Tibial nerve (tissue), 4 donors: Measurements from ENCODE around the gene CHAC2. TPM values are rescaled to one million over a fixed set of nuclear protein-coding genes. Genes with fewer than 3 reads are reported as not detected.
A peak's percentile ranks its signal among the peaks of the same experiment; 100 is the strongest.

Experiments used
- DNase-seq, 2 donors: peaks; one replicate each; pipeline ENCODE4 v3.0.0-alpha.2; 2019; ENCODE audit warnings: low spot score in 2 of 2
- H3K27ac ChIP-seq, 4 donors: fragments of 200-600 bp; sonication (generic) in 3 of 4; one replicate each; pipeline ENCODE4 v1.5.1; 2017 to 2019; ENCODE audit warnings: mild to moderate bottlenecking in 1 of 4
- H3K27me3 ChIP-seq, 2 donors: fragments of 200-600 bp; sonication (generic) in 1 of 2; one replicate each; pipeline versions ENCODE4 v1.5.1 to v1.6.0; 2017 to 2019
- H3K36me3 ChIP-seq, 3 donors: fragments of 200-600 bp; sonication (generic); one replicate each; pipeline ENCODE4 v1.5.1; 2018 to 2019
- H3K4me1 ChIP-seq, 4 donors: fragments of 200-600 bp; sonication (generic) in 3 of 4; one replicate each; pipeline ENCODE4 v1.5.1; 2017 to 2019
- H3K4me3 ChIP-seq, 4 donors: fragments of 200-600 bp; sonication (generic) in 3 of 4; one replicate each; pipeline ENCODE4 v1.5.1; 2017 to 2019; ENCODE audit warnings: mild to moderate bottlenecking in 1 of 4, moderate library complexity in 1 of 4
- H3K9me3 ChIP-seq, 4 donors: fragments of 200-600 bp; sonication (generic) in 3 of 4; one replicate each; pipeline ENCODE4 v1.5.1; 2017 to 2019
- CTCF ChIP-seq, 5 experiments: fragments of 200-600 bp in 3 of 5; fragments of 450-650 bp in 2 of 5; sonication (generic) in 3 of 5; IDR thresholded peaks; one replicate each; pipeline ENCODE4 v1.5.1; 2016 to 2019; ENCODE audit warnings: antibody characterized with exemption in 5 of 5, mild to moderate bottlenecking in 3 of 5, moderate library complexity in 2 of 5
- EP300 ChIP-seq, 2 donors: sonication (generic); formaldehyde crosslinking; IDR thresholded peaks; one replicate each; pipeline ENCODE4 v1.6.1; 2017; ENCODE audit warnings: antibody characterized with exemption in 2 of 2, mild to moderate bottlenecking in 1 of 2
- POLR2A ChIP-seq, 2 donors: fragments of 450-650 bp; IDR thresholded peaks; one replicate each; pipeline ENCODE4 v1.6.1; 2017; ENCODE audit warnings: antibody characterized with exemption in 2 of 2, mild to moderate bottlenecking in 2 of 2, moderate library complexity in 2 of 2
- WGBS, 2 donors: methylation state at CpG; one replicate each; pipeline ENCODE4 v1.1.5; 2018; 5-methylcytosine and 5-hydroxymethylcytosine counted together
- total RNA-seq, 4 donors: library from RNA; depleted of rRNA; stranded (reverse); fragments of >200 nt; gene quantifications; one replicate each; pipeline ENCODE4 v1.1.0, GENCODE V29; 2016

The CHAC2 gene
- total RNA-seq, 4 donors from 2014 or later, result 1.1 to 4.8 (median 1.8) TPM

- H3K4me1 ChIP-seq, result peaks cover 0 to 21% (median 4%) of the 10 kb centered on the region in 4 donors
- DNase-seq, result no peak
- no peaks in the 10 kb centered on the region for H3K27me3 ChIP-seq
- H3K36me3 ChIP-seq, result peaks cover 0 to 5% (median 0%) of the 10 kb centered on the region in 3 donors
- no peaks in the 10 kb centered on the region for H3K9me3 ChIP-seq
- TF ChIP-seq CTCF (IDR thresholded peaks at IDR 0.05) (no peak), POLR2A (IDR thresholded peaks at IDR 0.05) (no peak), EP300 (IDR thresholded peaks at IDR 0.05) (no peak)
- no peak overlapping the region for H3K27ac ChIP-seq
- no peak overlapping the region for H3K4me3 ChIP-seq
- WGBS, 2 donors, result 96% methylated on average over 5 of the region's 5 CpGs
Observed at GRCh38 chr2:53737091-53737490, 30.5 kb upstream of the CHAC2 start.

- Histone ChIP-seq H3K27ac (no peak overlapping the region), H3K36me3 (peaks cover 0 to 9% (median 0%) of the 10 kb centered on the region in 3 donors), H3K4me3 (no peak overlapping the region), H3K27me3 (no peaks in the 10 kb centered on the region), H3K4me1 (peaks cover 0 to 21% (median 4%) of the 10 kb centered on the region in 4 donors), H3K9me3 (no peaks in the 10 kb centered on the region)
- 77 to 87% methylated on average over 1 of the region's 1 CpG for WGBS, 2 donors
- TF ChIP-seq EP300 (IDR thresholded peaks at IDR 0.05), result no peak
- TF ChIP-seq CTCF (IDR thresholded peaks at IDR 0.05), result no peak
- no peak for TF ChIP-seq POLR2A (IDR thresholded peaks at IDR 0.05)
- DNase-seq, result no peak
Observed at GRCh38 chr2:53739032-53739431, 28.6 kb upstream of the CHAC2 start.

DNA sequence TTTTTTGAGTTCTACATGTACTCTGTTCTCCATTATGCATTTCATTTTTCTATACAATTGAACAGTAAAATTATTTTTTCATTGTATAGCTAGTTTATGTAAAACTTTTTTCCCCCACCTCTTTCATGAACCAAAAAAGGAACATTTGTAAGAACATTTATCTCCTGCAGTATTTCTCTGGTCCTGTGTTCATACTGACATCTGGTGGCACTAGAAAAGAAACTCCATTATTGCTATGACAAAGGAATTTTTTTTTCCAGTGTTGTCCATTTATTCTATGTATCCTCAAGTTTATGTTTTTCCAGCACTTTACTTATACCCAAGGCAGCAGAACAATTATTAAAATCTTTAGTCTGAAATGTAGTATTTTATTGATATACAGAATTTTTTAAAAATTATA, 27.4 kb upstream of the CHAC2 start:
- Histone ChIP-seq H3K9me3 (no peaks in the 10 kb centered on the region), H3K36me3 (peaks cover 0 to 9% (median 0%) of the 10 kb centered on the region in 3 donors), H3K27me3 (no peaks in the 10 kb centered on the region), H3K4me1 (peaks cover 0 to 21% (median 4%) of the 10 kb centered on the region in 4 donors), H3K4me3 (no peak overlapping the region), H3K27ac (no peak overlapping the region)
- DNase-seq, result no peak
- TF ChIP-seq POLR2A (IDR thresholded peaks at IDR 0.05), result no peak
- TF ChIP-seq EP300 (IDR thresholded peaks at IDR 0.05), result no peak
- TF ChIP-seq CTCF (IDR thresholded peaks at IDR 0.05), result peak in 1 of 5 experiments; percentile 4

DNA sequence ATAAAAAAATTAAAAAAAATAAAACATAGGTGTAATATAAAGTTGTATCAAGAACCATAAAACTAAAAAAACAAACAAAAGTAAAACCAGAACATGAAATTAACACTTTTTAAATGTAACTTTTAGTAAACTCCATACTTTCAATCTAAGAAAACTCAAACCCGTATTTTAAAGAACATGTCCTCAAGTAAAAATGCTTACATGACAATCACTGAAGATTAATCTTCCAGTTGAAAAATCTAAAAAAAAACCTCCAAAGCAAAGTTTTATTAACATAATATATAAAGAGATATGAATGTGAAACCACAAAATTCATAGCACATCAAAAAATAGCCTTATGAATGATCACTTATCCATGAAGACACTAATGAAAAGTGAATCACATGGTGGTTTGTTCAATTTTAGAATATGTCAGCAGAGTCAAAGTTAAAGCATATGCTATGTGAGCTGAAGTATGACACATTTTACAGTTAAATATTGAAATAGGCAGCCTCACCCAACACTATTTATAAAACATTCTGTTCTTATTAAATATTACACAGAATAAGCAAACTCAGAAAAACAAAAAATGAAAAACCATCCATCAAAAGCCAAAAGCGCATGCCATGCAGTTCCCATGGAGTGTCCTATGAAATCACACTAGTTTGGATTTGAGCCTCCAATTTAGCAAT, 23.1 kb upstream of the CHAC2 start:
- H3K27ac ChIP-seq, result no peak overlapping the region
- WGBS, 2 donors, result 91 to 94% methylated on average over 2 of the region's 2 CpGs
- no peak overlapping the region for H3K4me3 ChIP-seq
- no peaks in the 10 kb centered on the region for H3K9me3 ChIP-seq
- H3K36me3 ChIP-seq, result peaks cover 0 to 43% (median 2%) of the 10 kb centered on the region in 3 donors
- DNase-seq, result no peak
- no peaks in the 10 kb centered on the region for H3K27me3 ChIP-seq
- H3K4me1 ChIP-seq, result peaks cover 0 to 11% (median 0%) of the 10 kb centered on the region in 4 donors
- TF ChIP-seq CTCF (IDR thresholded peaks at IDR 0.05) (no peak), POLR2A (IDR thresholded peaks at IDR 0.05) (no peak), EP300 (IDR thresholded peaks at IDR 0.05) (no peak)

DNA sequence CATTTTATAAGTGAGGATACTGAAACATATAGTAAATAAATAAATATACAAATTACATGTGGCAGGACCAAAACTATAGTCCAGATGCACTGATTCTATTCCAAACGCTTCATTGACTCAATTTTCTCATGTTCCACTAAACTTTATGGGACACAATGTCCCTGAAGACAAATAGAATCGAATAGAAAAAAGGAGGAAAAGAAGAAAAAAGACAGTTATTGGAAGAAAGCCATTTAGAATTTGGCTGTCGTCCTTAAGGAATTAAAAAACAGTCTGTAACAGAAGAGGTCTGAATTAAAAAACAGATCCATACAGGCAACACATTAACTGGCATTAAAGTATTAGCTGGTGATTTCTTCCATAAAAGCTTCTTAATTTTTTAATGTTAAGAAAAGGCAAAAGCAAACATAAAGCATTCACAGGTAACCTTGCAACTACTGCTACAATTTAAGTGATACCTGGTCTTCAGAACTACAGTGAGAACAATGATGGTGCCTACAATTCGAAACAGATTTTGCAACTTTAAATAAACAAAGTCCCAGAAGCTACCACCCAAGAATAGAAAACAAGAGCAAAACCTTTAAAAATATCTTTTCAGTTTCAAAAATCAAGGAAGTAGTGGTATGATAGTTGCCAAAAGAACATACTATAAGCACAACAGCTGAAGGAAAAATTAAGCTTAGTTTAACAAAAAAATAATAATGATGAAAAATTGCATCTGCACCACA, 17.4 kb upstream of the CHAC2 start:
- Histone ChIP-seq H3K36me3 (peaks cover 0 to 43% (median 2%) of the 10 kb centered on the region in 3 donors), H3K4me3 (no peak overlapping the region), H3K27ac (no peak overlapping the region), H3K27me3 (no peaks in the 10 kb centered on the region), H3K4me1 (peaks cover 0 to 11% (median 0%) of the 10 kb centered on the region in 4 donors), H3K9me3 (no peaks in the 10 kb centered on the region)
- DNase-seq, result no peak
- WGBS, 2 donors, result 40 to 41% methylated on average over 4 of the region's 4 CpGs
- TF ChIP-seq CTCF (IDR thresholded peaks at IDR 0.05) (no peak), EP300 (IDR thresholded peaks at IDR 0.05) (no peak), POLR2A (IDR thresholded peaks at IDR 0.05) (no peak)
